GM18870 (cell line): Measurements from ENCODE around the gene KLHL3.

Experiments
- ATAC-seq: cut with Tn5 transposase; IDR thresholded peaks from one replicate; pipeline ENCODE4 v1.9.1; 2021; ENCODE audit warnings: moderate library complexity; ENCODE audit not compliant: unreplicated experiment

Gene KLHL3

GRCh38 chr5:137743031-137743640 lies 7.2 kb upstream of the KLHL3 start:
- no peak for ATAC-seq

GRCh38 chr5:137741718-137742117 lies 5.8 kb upstream of the KLHL3 start:
- ATAC-seq: no peak

- no peak for ATAC-seq
These were observed 3.8 kb upstream of the KLHL3 start for GRCh38 chr5:137739737-137740136.

GRCh38 chr5:137738947-137739346 lies 3.1 kb upstream of the KLHL3 start:
- ATAC-seq: no peak

- no peak for ATAC-seq
These were observed 1.7 kb upstream of the KLHL3 start for GRCh38 chr5:137737349-137738131.

GRCh38 chr5:137736496-137736895 lies 607 bp upstream of the KLHL3 start:
- no peak for ATAC-seq

GRCh38 chr5:137734962-137735554 lies 831 bp downstream of the KLHL3 start:
- ATAC-seq: no peak

- no peak for ATAC-seq
These were observed 1.6 kb downstream of the KLHL3 start for GRCh38 chr5:137734331-137734730.

- no peak for ATAC-seq
These were observed 2.0 kb downstream of the KLHL3 start for GRCh38 chr5:137733922-137734321.

- no peak for ATAC-seq
These were observed 2.9 kb downstream of the KLHL3 start for GRCh38 chr5:137733006-137733405.

- no peak for ATAC-seq
These were observed 4.7 kb downstream of the KLHL3 start for GRCh38 chr5:137731176-137731575.

- no peak for ATAC-seq
These were observed 5.6 kb downstream of the KLHL3 start for GRCh38 chr5:137730336-137730735.

GRCh38 chr5:137728048-137728447 lies 7.8 kb downstream of the KLHL3 start:
- ATAC-seq: no peak

GRCh38 chr5:137727623-137728022 lies 8.3 kb downstream of the KLHL3 start:
- no peak for ATAC-seq

GRCh38 chr5:137724251-137724650 lies 11.6 kb downstream of the KLHL3 start:
- ATAC-seq: no peak

GRCh38 chr5:137718611-137719010 lies 17.3 kb downstream of the KLHL3 start:
- no peak for ATAC-seq

GRCh38 chr5:137716337-137716736 lies 19.6 kb downstream of the KLHL3 start:
- ATAC-seq: no peak

GRCh38 chr5:137715456-137715855 lies 20.4 kb downstream of the KLHL3 start:
- no peak for ATAC-seq

GRCh38 chr5:137714946-137715345 lies 20.9 kb downstream of the KLHL3 start:
- no peak for ATAC-seq

- no peak for ATAC-seq
These were observed 21.4 kb downstream of the KLHL3 start for GRCh38 chr5:137714494-137714893.

- no peak for ATAC-seq
These were observed 23.7 kb downstream of the KLHL3 start for GRCh38 chr5:137712139-137712667.

- ATAC-seq: no peak
These were observed 25.8 kb downstream of the KLHL3 start for GRCh38 chr5:137710086-137710485.
